IMR-90 (cell line): ENCODE data around the gene ZNF445. TPM values are rescaled to one million over a fixed set of nuclear protein-coding genes. Genes with fewer than 3 reads are reported as not detected.

Source experiments
- ATAC-seq: fragments of 200-7000 bp; cut with Tn5 transposase; 2 replicates; pipeline ENCODE4 v1.9.1; 2020; ENCODE audit warnings: low read depth, mild to moderate bottlenecking, moderate library complexity
- BruUV-seq: library from RNA; stranded (reverse); fragments of 400-500 nt; replicated peaks from 2 replicates; lab custom pipeline; 2021; lab: Mats Ljungman, UMichigan
- CTCF ChIA-PET: fragments of 300-600 bp; formaldehyde crosslinking; extraction: SDS; loops from one replicate; lab custom pipeline; 2021; ENCODE audit warnings: antibody characterized with exemption; lab: Yijun Ruan, JAX
- POLR2A ChIA-PET: fragments of 300-600 bp; sonication (Branson Sonifier 250); formaldehyde crosslinking; loops from one replicate; lab custom pipeline; 2022; ENCODE audit warnings: antibody characterized with exemption; ENCODE audit not compliant: unreplicated experiment; lab: Charles Lee
- DNase-seq: peaks from one replicate; pipeline ENCODE4 v3.0.0; 2013
- H2AFZ ChIP-seq: replicated peaks from 2 replicates; pipeline ENCODE3; 2013; ENCODE audit warnings: low read length, mild to moderate bottlenecking; ENCODE audit not compliant: poor library complexity
- H2AK5ac ChIP-seq: 2 replicates; pipeline ENCODE4 v1.6.1; 2013; ENCODE audit warnings: low read depth, low read length, inconsistent platforms
- H2AK9ac ChIP-seq: replicated peaks from 2 replicates; pipeline ENCODE3; 2013; ENCODE audit warnings: mild to moderate bottlenecking, low read depth, low read length, moderate library complexity; ENCODE audit not compliant: poor library complexity
- H2BK120ac ChIP-seq: 2 replicates; pipeline ENCODE4 v1.6.1; 2013; ENCODE audit warnings: low read depth, low read length, inconsistent platforms
- H2BK15ac ChIP-seq: 3 replicates; pipeline ENCODE4 v1.6.1; 2013; ENCODE audit warnings: low read depth, low read length, inconsistent platforms
- H2BK20ac ChIP-seq: 2 replicates; pipeline ENCODE4 v1.6.1; 2013; ENCODE audit warnings: low read depth, mild to moderate bottlenecking, inconsistent platforms, low read length, moderate library complexity
- H2BK5ac ChIP-seq: 2 replicates; pipeline ENCODE4 v1.6.1; 2013; ENCODE audit warnings: mild to moderate bottlenecking, low read depth, low read length, inconsistent platforms; ENCODE audit not compliant: poor library complexity, severe bottlenecking
- H3K14ac ChIP-seq: replicated peaks from 2 replicates; pipeline ENCODE4 v1.6.1; 2013; ENCODE audit warnings: low read depth, low read length, inconsistent platforms
- H3K18ac ChIP-seq: 2 replicates; pipeline ENCODE4 v1.6.1; 2013; ENCODE audit warnings: low read depth, low read length, control low read depth
- H3K23ac ChIP-seq: 2 replicates; pipeline ENCODE4 v1.6.1; 2013; ENCODE audit warnings: low read depth, low read length, inconsistent platforms
- H3K27ac ChIP-seq: 2 replicates; pipeline ENCODE4 v1.5.1; 2013; ENCODE audit warnings: mild to moderate bottlenecking, control low read depth, low read length; ENCODE audit not compliant: insufficient read depth
- H3K27me3 ChIP-seq: 2 replicates; pipeline ENCODE4 v1.6.1; 2013; ENCODE audit warnings: low read length; ENCODE audit not compliant: control insufficient read depth, insufficient read depth
- H3K36me3 ChIP-seq: 2 replicates; pipeline ENCODE4 v1.6.1; 2013; ENCODE audit warnings: low read length, mixed read lengths; ENCODE audit not compliant: control insufficient read depth, insufficient read depth
- H3K4ac ChIP-seq: 2 replicates; pipeline ENCODE4 v1.6.1; 2013; ENCODE audit warnings: low read depth, low read length, inconsistent platforms
- H3K4me1 ChIP-seq: 2 replicates; pipeline ENCODE4 v1.6.1; 2013; ENCODE audit warnings: low read length, mixed read lengths; ENCODE audit not compliant: control insufficient read depth, insufficient read depth
- H3K4me2 ChIP-seq: 2 replicates; pipeline ENCODE4 v1.6.1; 2013; ENCODE audit warnings: low read depth, mild to moderate bottlenecking, control low read depth, low read length, moderate library complexity
- H3K4me3 ChIP-seq: 2 replicates; pipeline ENCODE4 v1.5.1; 2013; ENCODE audit warnings: low read depth, mild to moderate bottlenecking, control low read depth, low read length, moderate library complexity; ENCODE audit not compliant: insufficient read depth
- H3K56ac ChIP-seq: 2 replicates; pipeline ENCODE4 v1.6.1; 2013; ENCODE audit warnings: low read length, inconsistent platforms; ENCODE audit not compliant: insufficient read depth; ENCODE audit errors: extremely low read depth
- H3K79me1 ChIP-seq, 2 experiments: 2 replicates each; pipeline ENCODE4 v1.6.1; 2013; ENCODE audit warnings: low read length in 2 of 2, inconsistent platforms in 1 of 2, low read depth in 1 of 2
- H3K9ac ChIP-seq: 2 replicates; pipeline ENCODE4 v1.6.1; 2013; ENCODE audit warnings: low read depth, low read length, control low read depth
- H3K9me1 ChIP-seq: 2 replicates; pipeline ENCODE4 v1.6.1; 2013; ENCODE audit warnings: low read length, inconsistent platforms; ENCODE audit not compliant: insufficient read depth
- H3K9me3 ChIP-seq: 2 replicates; pipeline ENCODE4 v1.6.1; 2013; ENCODE audit warnings: low read length; ENCODE audit not compliant: control insufficient read depth, insufficient read depth
- H4K20me1 ChIP-seq: 2 replicates; pipeline ENCODE4 v1.6.1; 2013; ENCODE audit warnings: low read length, inconsistent platforms; ENCODE audit not compliant: insufficient read depth
- H4K5ac ChIP-seq: 2 replicates; pipeline ENCODE4 v1.6.1; 2013; ENCODE audit warnings: mild to moderate bottlenecking, low read depth, low read length, control low read depth
- H4K8ac ChIP-seq, 2 experiments: 2 replicates each; pipeline ENCODE4 v1.6.1; 2013; ENCODE audit warnings: low read depth in 2 of 2, low read length in 2 of 2, control low read depth in 1 of 2, inconsistent platforms in 1 of 2
- H4K91ac ChIP-seq: 2 replicates; pipeline ENCODE4 v1.6.1; 2013; ENCODE audit warnings: low read depth, low read length, inconsistent platforms; ENCODE audit not compliant: insufficient read depth
- BHLHE40 ChIP-seq: fragments of 150-350 bp; IDR thresholded peaks from 2 replicates; pipeline ENCODE4 v1.6.1; 2016; ENCODE audit warnings: mild to moderate bottlenecking, low read depth, low read length
- CEBPB ChIP-seq: IDR thresholded peaks from 2 replicates; pipeline ENCODE4 v1.6.1; 2012; ENCODE audit warnings: low read depth, low read length, improper control_type of control experiment
- FOS ChIP-seq: fragments of 150-350 bp; IDR thresholded peaks from 2 replicates; pipeline ENCODE4 v1.6.1; 2016; ENCODE audit warnings: low read depth, low read length
- MAFK ChIP-seq: IDR thresholded peaks from 2 replicates; pipeline ENCODE4 v1.6.1; 2012; ENCODE audit warnings: low read depth, low read length, improper control_type of control experiment
- MAZ ChIP-seq: IDR thresholded peaks from 2 replicates; pipeline ENCODE4 v1.6.1; 2012; ENCODE audit warnings: low read depth, mild to moderate bottlenecking, low read length, improper control_type of control experiment, moderate library complexity, borderline replicate concordance
- MXI1 ChIP-seq: IDR thresholded peaks from 2 replicates; pipeline ENCODE4 v1.6.1; 2012; ENCODE audit warnings: low read depth, mild to moderate bottlenecking, low read length, moderate library complexity, borderline replicate concordance
- NFE2L2 ChIP-seq: fragments of 150-350 bp; IDR thresholded peaks from 2 replicates; pipeline ENCODE4 v1.6.1; 2016; ENCODE audit warnings: low read depth, mild to moderate bottlenecking, low read length
- POLR2A ChIP-seq: IDR thresholded peaks from 2 replicates; pipeline ENCODE4 v1.6.1; 2012; ENCODE audit warnings: mild to moderate bottlenecking, low read depth, low read length
- RAD21 ChIP-seq: IDR thresholded peaks from 2 replicates; pipeline ENCODE4 v1.6.1; 2012; ENCODE audit warnings: low read length, improper control_type of control experiment
- RCOR1 ChIP-seq: IDR thresholded peaks from 2 replicates; pipeline ENCODE4 v1.6.1; 2012; ENCODE audit warnings: mild to moderate bottlenecking, low read length, improper control_type of control experiment; ENCODE audit not compliant: insufficient replicate concordance
- RFX5 ChIP-seq: IDR thresholded peaks from 2 replicates; pipeline ENCODE4 v1.8.0; 2012; ENCODE audit warnings: low read depth, mild to moderate bottlenecking, low read length, moderate library complexity
- SMC3 ChIP-seq: fragments of 150-350 bp; IDR thresholded peaks from 2 replicates; pipeline ENCODE4 v1.6.1; 2016; ENCODE audit warnings: low read depth, mild to moderate bottlenecking, antibody characterized with exemption, low read length, moderate library complexity
- WGBS, 2 experiments: methylation state at CpG; one replicate each; pipeline versions ENCODE4 v1.1.5 to v1.1.7; 2013; ENCODE audit warnings: missing lambda C conversion rate in 2 of 2; ENCODE audit not compliant: insufficient read length in 1 of 2; ENCODE audit errors: extremely low coverage in 2 of 2; 5-methylcytosine and 5-hydroxymethylcytosine counted together
- dilution Hi-C: fragments of 300-500 bp; cut with HindIII; formaldehyde crosslinking; loops from one replicate; pipeline ENCODE4 v1.14.3; 2018; ENCODE audit warnings: low sequenced_read_pairs; ENCODE audit not compliant: unreplicated experiment
- in situ Hi-C: fragments of 300-500 bp; cut with MboI; formaldehyde crosslinking; loops from 3 replicates; pipeline ENCODE4 v1.14.3; 2019; ENCODE audit warnings: low sequenced_read_pairs, inconsistent platforms, mixed read lengths
- intact Hi-C: fragments of 100-400 bp; cut with micrococcal nuclease; formaldehyde crosslinking; loops from 2 replicates; pipeline ENCODE4 v1.10.0; 2022
- polyA plus RNA-seq, 3 experiments: library from polyadenylated mRNA; depleted of rRNA; stranded (reverse); fragments of >200 nt; gene quantifications; 2 replicates each; pipeline ENCODE4 v1.2.3, GENCODE V29; 2012; ENCODE audit warnings: low replicate concordance in 1 of 3
- total RNA-seq: library from RNA; depleted of rRNA; stranded (reverse); fragments of >200 nt; gene quantifications from 2 replicates; pipeline ENCODE4 v1.2.3, GENCODE V29; 2012
- TF ChIP-seq, protein P1 (sequence below): fragments of 150-350 bp; IDR thresholded peaks from 2 replicates; pipeline ENCODE4 v1.6.1; 2016; ENCODE audit warnings: low read depth, mild to moderate bottlenecking, low read length, moderate library complexity, borderline replicate concordance
- TF ChIP-seq, protein P2 (sequence below): conservative IDR thresholded peaks from 2 replicates; pipeline ENCODE4 v1.5.1; 2012; ENCODE audit warnings: mild to moderate bottlenecking, low read depth, low read length, improper control_type of control experiment

Gene ZNF445
- total and polyA plus RNA-seq, 2 of the 4 experiments (the other 2 are of a cell fraction) = 3.3 to 6.3 TPM

DNA sequence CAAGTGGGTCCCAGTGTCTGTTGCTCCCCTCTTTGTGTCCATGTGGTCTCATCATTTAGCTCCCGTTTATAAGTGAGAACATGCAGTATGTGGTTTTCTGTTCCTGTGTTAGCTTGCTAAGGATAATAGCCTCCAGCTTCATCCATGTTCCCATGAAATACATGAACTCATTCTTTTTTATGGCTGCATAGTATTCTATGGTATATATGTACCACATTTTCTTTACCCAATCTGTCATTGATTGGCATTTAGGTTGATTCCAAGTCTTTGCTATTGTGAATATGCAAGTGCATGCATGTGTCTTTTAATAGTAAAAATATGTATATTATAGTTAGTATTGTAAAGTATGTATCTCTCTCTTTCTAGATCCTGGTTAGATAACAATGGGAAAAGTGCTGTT, 85.0 kb downstream of the ZNF445 start:
- no peaks in the 10 kb centered on the region for H3K9me3 ChIP-seq
- H3K18ac ChIP-seq = no peak overlapping the region
- H3K14ac ChIP-seq = no peak overlapping the region
- H2BK120ac ChIP-seq = no peak overlapping the region
- H3K56ac ChIP-seq = no peak overlapping the region
- H4K5ac ChIP-seq = no peak overlapping the region
- no TSS peak for BruUV-seq
- H3K36me3 ChIP-seq = peaks cover 3% of the 10 kb centered on the region; the same call in 1 of the 2 replicates
- in situ Hi-C loops = no loop called here
- H2AK5ac ChIP-seq = no peak overlapping the region
- DNase-seq (no peak), ATAC-seq (no peak)
- no peak overlapping the region for H3K4me3 ChIP-seq
- no peak overlapping the region for H3K4me2 ChIP-seq
- intact Hi-C loops = no loop called here
- ChIA-PET POLR2A (no interaction called here), CTCF (no interaction called here)
- H3K23ac ChIP-seq = no peak overlapping the region
- H3K4ac ChIP-seq = no peak overlapping the region
- H4K20me1 ChIP-seq = no peaks in the 10 kb centered on the region
- no peak overlapping the region for H4K91ac ChIP-seq
- no peak overlapping the region for H2BK5ac ChIP-seq
- no peaks in the 10 kb centered on the region for H3K79me1 ChIP-seq
- WGBS, 2 experiments = no CpG with 5 or more reads among the region's 1 CpG
- no peak overlapping the region for H2AFZ ChIP-seq
- H3K27me3 ChIP-seq = no peaks in the 10 kb centered on the region
- H2BK20ac ChIP-seq = no peak overlapping the region
- H3K4me1 ChIP-seq = no peaks in the 10 kb centered on the region
- no peak overlapping the region for H3K27ac ChIP-seq
- H4K8ac ChIP-seq = no peak overlapping the region
- no peaks in the 10 kb centered on the region for H3K9me1 ChIP-seq
- TF ChIP-seq SMC3 = no peak
- TF ChIP-seq BHLHE40 = no peak
- no peak for TF ChIP-seq RAD21
- TF ChIP-seq RCOR1 = no peak
- TF ChIP-seq, protein P1, sequence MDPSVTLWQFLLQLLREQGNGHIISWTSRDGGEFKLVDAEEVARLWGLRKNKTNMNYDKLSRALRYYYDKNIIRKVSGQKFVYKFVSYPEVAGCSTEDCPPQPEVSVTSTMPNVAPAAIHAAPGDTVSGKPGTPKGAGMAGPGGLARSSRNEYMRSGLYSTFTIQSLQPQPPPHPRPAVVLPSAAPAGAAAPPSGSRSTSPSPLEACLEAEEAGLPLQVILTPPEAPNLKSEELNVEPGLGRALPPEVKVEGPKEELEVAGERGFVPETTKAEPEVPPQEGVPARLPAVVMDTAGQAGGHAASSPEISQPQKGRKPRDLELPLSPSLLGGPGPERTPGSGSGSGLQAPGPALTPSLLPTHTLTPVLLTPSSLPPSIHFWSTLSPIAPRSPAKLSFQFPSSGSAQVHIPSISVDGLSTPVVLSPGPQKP = no peak
- no peak for TF ChIP-seq NFE2L2
- TF ChIP-seq, protein P2, sequence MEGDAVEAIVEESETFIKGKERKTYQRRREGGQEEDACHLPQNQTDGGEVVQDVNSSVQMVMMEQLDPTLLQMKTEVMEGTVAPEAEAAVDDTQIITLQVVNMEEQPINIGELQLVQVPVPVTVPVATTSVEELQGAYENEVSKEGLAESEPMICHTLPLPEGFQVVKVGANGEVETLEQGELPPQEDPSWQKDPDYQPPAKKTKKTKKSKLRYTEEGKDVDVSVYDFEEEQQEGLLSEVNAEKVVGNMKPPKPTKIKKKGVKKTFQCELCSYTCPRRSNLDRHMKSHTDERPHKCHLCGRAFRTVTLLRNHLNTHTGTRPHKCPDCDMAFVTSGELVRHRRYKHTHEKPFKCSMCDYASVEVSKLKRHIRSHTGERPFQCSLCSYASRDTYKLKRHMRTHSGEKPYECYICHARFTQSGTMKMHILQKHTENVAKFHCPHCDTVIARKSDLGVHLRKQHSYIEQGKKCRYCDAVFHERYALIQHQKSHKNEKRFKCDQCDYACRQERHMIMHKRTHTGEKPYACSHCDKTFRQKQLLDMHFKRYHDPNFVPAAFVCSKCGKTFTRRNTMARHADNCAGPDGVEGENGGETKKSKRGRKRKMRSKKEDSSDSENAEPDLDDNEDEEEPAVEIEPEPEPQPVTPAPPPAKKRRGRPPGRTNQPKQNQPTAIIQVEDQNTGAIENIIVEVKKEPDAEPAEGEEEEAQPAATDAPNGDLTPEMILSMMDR = no peak
- TF ChIP-seq RFX5 = no peak
- no peak for TF ChIP-seq MAZ
- no peak for TF ChIP-seq MAFK
- TF ChIP-seq MXI1 = no peak
- no peak for TF ChIP-seq CEBPB
- no peak for TF ChIP-seq FOS
- no peak for TF ChIP-seq POLR2A
- no peak overlapping the region for H2BK15ac ChIP-seq
- no peak overlapping the region for H3K9ac ChIP-seq
- no peak overlapping the region for H2AK9ac ChIP-seq
- dilution Hi-C loops = no loop called here
